Thyroid gland (tissue), 4 donors: ENCODE results near the gene ZNF493. TPM values are rescaled to one million over a fixed set of nuclear protein-coding genes. Genes with fewer than 3 reads are reported as not detected.

ENCODE experiments used
- DNase-seq, 2 donors: peaks; one replicate each; pipeline ENCODE4 v3.0.0-alpha.2; 2019
- H3K27ac ChIP-seq, 3 donors: fragments of 200-600 bp; sonication (generic); 1 replicate in 2 of 3; 2 replicates in 1 of 3; pipeline ENCODE4 v1.5.1; 2016 to 2019; ENCODE audit warnings: mild to moderate bottlenecking in 1 of 3, moderate library complexity in 1 of 3
- H3K27me3 ChIP-seq: fragments of 200-600 bp; sonication (generic); one replicate; pipeline ENCODE4 v1.5.1; 2019
- H3K36me3 ChIP-seq, 2 donors: fragments of 200-600 bp; sonication (generic); one replicate each; pipeline ENCODE4 v1.5.1; 2016 to 2019
- H3K4me1 ChIP-seq, 2 donors: fragments of 200-600 bp; sonication (generic); one replicate each; pipeline ENCODE4 v1.5.1; 2017 to 2019
- H3K4me3 ChIP-seq, 3 donors: fragments of 200-600 bp; sonication (generic); replicated peaks in 1 of 3; 1 replicate in 2 of 3; 2 replicates in 1 of 3; pipeline ENCODE4 v1.5.1; 2016; ENCODE audit warnings: mild to moderate bottlenecking in 1 of 3
- H3K9me3 ChIP-seq: fragments of 200-600 bp; sonication (generic); one replicate; pipeline ENCODE4 v1.5.1; 2017
- POLR2A ChIP-seq, 2 donors: fragments of 450-650 bp; IDR thresholded peaks; one replicate each; pipeline ENCODE4 v1.6.1; 2017; ENCODE audit warnings: antibody characterized with exemption in 2 of 2, mild to moderate bottlenecking in 2 of 2, moderate library complexity in 1 of 2
- WGBS, 2 donors: methylation state at CpG; one replicate each; pipeline ENCODE4 v1.1.5; 2017; 5-methylcytosine and 5-hydroxymethylcytosine counted together
- intact Hi-C: fragments of 100-400 bp; cut with DNase I; formaldehyde crosslinking; loops from one replicate; pipeline ENCODE4 v1.15.1; 2023
- total RNA-seq, 4 donors: library from RNA; depleted of rRNA; stranded (reverse); fragments of >200 nt; gene quantifications; one replicate each; pipeline ENCODE4 v1.2.3, GENCODE V29; 2016
- TF ChIP-seq, protein P1 (sequence below), 6 experiments: fragments of 200-600 bp in 3 of 6; fragments of 450-650 bp in 3 of 6; sonication (generic) in 3 of 6; IDR thresholded peaks; one replicate each; pipeline ENCODE4 v1.5.1; 2016 to 2019; ENCODE audit warnings: antibody characterized with exemption in 6 of 6, mild to moderate bottlenecking in 2 of 6, inconsistent platforms in 1 of 6, moderate library complexity in 1 of 6

Gene ZNF493
- total RNA-seq: 10 to 100 TPM; 65.7 to 92.3 (median 77.8) TPM

DNA sequence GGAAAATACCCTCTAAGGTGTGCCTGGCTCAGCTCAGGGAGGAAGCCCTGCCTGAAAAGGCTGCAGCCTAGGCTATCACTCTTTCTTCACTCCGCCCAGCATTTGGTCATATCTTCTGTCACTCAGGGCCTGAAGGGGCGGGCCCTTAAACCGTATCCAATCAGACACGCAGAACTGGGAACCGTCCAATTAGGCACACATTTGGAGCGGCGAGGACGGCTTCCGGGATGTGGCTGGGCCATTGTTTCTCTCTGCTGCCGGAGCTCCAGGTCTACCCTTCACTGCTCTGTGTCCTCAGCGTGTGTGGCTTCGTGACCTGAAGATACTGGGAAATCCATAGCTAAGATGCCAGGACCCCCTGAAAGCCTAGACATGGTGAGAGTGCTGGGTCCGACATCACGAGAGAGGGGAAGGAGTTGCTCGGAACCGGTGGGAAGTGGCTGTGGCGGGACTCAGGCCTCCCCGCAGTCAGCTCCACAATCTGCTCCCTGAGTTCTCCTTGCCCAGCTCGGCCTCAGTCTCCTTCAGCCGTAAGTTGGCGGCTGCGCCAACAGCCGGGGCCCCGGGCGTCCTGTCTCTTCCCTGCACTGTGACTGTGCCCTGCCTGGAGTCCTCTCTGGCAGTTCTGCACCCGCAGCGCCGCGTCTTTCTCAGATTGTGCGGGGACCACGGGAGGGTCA is at the start of gene ZNF493:
Gene ZNF493, plus strand, starts transcription at position 241 of the 680 bp plus-strand sequence. Its CDS starts 105 bp downstream, at position 346.
- Histone ChIP-seq H3K4me3 (peak within 1 kb of the TSS; percentile 57 to 96 (median 79)), H3K27me3 (no peaks in the 10 kb centered on the region), H3K9me3 (no peaks in the 10 kb centered on the region), H3K4me1 (peaks cover 36 to 37% of the 10 kb centered on the region in 2 donors), H3K27ac (peak within 1 kb of the TSS; percentile 68 to 83 (median 71)), H3K36me3 (no peaks in the 10 kb centered on the region)
- DNase-seq: peak; percentile 98
- 0 to 1% methylated on average over 27 to 30 of the region's 31 CpGs for whole genome bisulfite sequencing, 2 donors
- intact Hi-C loops: no loop called here
- TF ChIP-seq POLR2A (IDR thresholded peaks at IDR 0.05): peak; percentile 29 to 95
- TF ChIP-seq, protein P1, sequence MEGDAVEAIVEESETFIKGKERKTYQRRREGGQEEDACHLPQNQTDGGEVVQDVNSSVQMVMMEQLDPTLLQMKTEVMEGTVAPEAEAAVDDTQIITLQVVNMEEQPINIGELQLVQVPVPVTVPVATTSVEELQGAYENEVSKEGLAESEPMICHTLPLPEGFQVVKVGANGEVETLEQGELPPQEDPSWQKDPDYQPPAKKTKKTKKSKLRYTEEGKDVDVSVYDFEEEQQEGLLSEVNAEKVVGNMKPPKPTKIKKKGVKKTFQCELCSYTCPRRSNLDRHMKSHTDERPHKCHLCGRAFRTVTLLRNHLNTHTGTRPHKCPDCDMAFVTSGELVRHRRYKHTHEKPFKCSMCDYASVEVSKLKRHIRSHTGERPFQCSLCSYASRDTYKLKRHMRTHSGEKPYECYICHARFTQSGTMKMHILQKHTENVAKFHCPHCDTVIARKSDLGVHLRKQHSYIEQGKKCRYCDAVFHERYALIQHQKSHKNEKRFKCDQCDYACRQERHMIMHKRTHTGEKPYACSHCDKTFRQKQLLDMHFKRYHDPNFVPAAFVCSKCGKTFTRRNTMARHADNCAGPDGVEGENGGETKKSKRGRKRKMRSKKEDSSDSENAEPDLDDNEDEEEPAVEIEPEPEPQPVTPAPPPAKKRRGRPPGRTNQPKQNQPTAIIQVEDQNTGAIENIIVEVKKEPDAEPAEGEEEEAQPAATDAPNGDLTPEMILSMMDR (IDR thresholded peaks at IDR 0.05): no peak

DNA sequence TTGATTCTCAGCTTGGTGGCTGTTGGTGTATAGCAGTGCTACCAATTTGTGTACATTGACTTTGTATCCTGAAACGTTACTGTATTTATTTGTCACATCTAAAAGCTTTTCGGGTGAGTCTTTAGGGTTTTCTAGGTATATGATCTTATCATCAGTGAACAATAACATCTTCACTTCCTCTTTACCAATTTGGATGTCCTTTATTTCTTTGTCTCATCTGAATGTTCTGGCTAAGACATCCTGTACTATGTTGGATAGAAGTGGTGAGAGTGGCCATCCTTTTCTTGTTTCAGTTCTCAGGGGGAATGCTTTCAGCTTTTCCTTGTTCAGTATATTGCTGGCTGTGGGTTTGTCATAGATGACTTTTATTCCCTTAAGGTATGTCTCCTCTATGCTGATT is 44.1 kb upstream of the ZNF493 start:
- no peaks in the 10 kb centered on the region for H3K4me1 ChIP-seq
- no peaks in the 10 kb centered on the region for H3K9me3 ChIP-seq
- TF ChIP-seq, protein P1 (IDR thresholded peaks at IDR 0.05): no peak
- no peak for TF ChIP-seq POLR2A (IDR thresholded peaks at IDR 0.05)
- H3K4me3 ChIP-seq: no peak overlapping the region
- no peak overlapping the region for H3K27ac ChIP-seq
- no peaks in the 10 kb centered on the region for H3K36me3 ChIP-seq
- 39 to 41% methylated on average over 1 to 2 of the region's 2 CpGs for WGBS, 2 donors
- H3K27me3 ChIP-seq: no peaks in the 10 kb centered on the region
- DNase-seq: no peak
- intact Hi-C loops: no loop called here

DNA sequence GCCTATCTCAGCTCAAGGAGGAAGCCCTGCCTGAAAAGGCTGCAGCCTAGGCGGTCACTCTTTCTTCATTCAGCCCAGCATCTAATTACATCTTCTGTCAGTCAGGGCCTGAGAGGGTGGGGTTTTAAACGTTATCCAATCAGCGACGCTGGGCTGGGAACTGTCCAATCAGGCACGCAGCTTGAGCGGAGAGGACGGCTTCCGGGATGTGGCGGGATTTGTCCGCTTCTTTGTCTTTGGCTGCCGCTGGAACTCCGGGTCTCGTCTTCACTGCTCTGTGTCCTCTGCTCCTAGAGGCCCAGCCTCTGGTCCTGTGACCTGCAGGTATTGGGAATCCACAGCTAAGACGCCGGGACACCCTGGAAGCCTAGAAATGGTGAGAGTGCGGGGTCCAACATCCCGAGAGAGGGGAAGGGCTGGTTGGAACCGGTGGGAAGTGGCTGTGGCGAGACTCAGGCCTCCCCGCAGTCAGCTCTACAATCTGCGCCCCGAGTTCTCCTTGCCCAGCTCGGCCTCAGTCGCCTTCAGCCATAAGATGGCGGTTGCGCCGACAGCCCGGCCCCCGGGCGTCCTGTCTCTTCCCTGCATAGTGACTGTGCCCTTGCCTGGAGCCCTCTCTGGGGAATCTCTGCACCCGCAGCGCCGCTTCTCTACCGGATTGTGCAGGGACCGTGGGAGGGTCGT is 38.0 kb upstream of the ZNF493 start, which contains the start of gene ZNF738:
Gene ZNF738, plus strand, starts transcription at position 233 of the 684 bp plus-strand sequence. Its CDS starts 141 bp downstream, at position 374.
- peak; percentile 89 to 92 for DNase-seq
- Histone ChIP-seq H3K27me3 (no peaks in the 10 kb centered on the region), H3K4me1 (peaks cover 0 to 5% of the 10 kb centered on the region in 2 donors), H3K9me3 (no peaks in the 10 kb centered on the region), H3K36me3 (no peaks in the 10 kb centered on the region), H3K27ac (peak within 1 kb of the TSS in 2 of 3 donors; percentile 55 to 60), H3K4me3 (peak within 1 kb of the TSS in 2 of 3 donors; percentile 6 to 71)
- WGBS, 2 donors: 0 to 3% methylated on average over 20 of the region's 36 CpGs
- peak in 1 of 2 donors; percentile 65 for TF ChIP-seq POLR2A (IDR thresholded peaks at IDR 0.05)
- TF ChIP-seq, protein P1 (IDR thresholded peaks at IDR 0.05): no peak
- intact Hi-C loops: no loop called here

DNA sequence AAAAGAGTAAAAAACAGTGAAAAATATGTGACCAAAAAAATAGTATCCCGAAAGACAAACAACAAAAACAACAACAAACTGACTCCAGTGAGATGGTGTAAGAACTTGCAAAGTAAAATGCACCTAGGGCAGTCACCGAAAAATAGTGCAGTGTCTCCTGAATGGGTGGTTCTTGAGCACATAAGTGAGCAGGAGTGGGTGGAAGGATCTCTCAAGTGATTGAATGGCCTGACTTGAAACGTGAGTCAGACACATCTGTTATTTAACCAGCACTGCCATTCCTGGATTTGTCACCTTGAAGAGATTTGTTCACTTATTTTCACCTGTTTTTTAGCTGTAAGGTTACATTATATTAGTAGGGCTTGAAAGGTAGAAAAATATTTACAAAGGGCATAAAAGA is 34.6 kb upstream of the ZNF493 start:
- Histone ChIP-seq H3K27me3 (no peaks in the 10 kb centered on the region), H3K9me3 (no peaks in the 10 kb centered on the region), H3K27ac (no peak overlapping the region), H3K36me3 (no peaks in the 10 kb centered on the region), H3K4me3 (no peak overlapping the region), H3K4me1 (peaks cover 0 to 5% of the 10 kb centered on the region in 2 donors)
- intact Hi-C loops: no loop called here
- no peak for TF ChIP-seq POLR2A (IDR thresholded peaks at IDR 0.05)
- TF ChIP-seq, protein P1 (IDR thresholded peaks at IDR 0.05): no peak
- 42 to 57% methylated on average over 3 of the region's 3 CpGs for WGBS, 2 donors
- DNase-seq: peak; percentile 57 to 59
